ENCODE data around the gene NOS2.

GRCh38 chr17:27824745-27825144, 24.4 kb upstream of the NOS2 start:
- TF ChIP-seq CTCF (IDR thresholded peaks at IDR 0.05; ENCODE audit: poor library complexity, severe bottlenecking), result no peak
- no peak for TF ChIP-seq TAF1 (IDR thresholded peaks at IDR 0.05; ENCODE audit: low read depth)
- no peak for TF ChIP-seq EP300 (conservative IDR thresholded peaks at IDR 0.05; ENCODE audit: poor library complexity, severe bottlenecking)

All from neural cell (in vitro differentiated cells).